ENCODE measurements around the gene KCNJ12. TPM values are rescaled to one million over a fixed set of nuclear protein-coding genes. Genes with fewer than 3 reads are reported as not detected.
"Not testable (repeated sequence)": the region's sequence is repeated elsewhere in the genome, so short reads cannot be mapped to it uniquely, and the experiment has no call there.

The KCNJ12 gene
- total RNA-seq = 1 to 10 TPM in 3 of 4 donors, under 1 TPM in 1; 0.84 to 2.4 (median 1.7) TPM

GRCh38 chr17:21376081-21376758, at the start of gene KCNJ12:
KCNJ12 (plus strand) TSS chr17:21376357; CDS start chr17:21415343, 38,986 bp downstream.
- Histone ChIP-seq H3K27me3 (peaks cover 0 to 44% of the 10 kb centered on the region in 2 donors), H3K27ac (peak within 1 kb of the TSS in 1 of 4 donors; percentile 56), H3K9me3 (no peaks in the 10 kb centered on the region), H3K36me3 (no peaks in the 10 kb centered on the region), H3K4me1 (peaks cover 0 to 34% (median 15%) of the 10 kb centered on the region in 4 donors), H3K4me3 (peak within 1 kb of the TSS; percentile 20 to 55 (median 36))
- TF ChIP-seq EP300 (IDR thresholded peaks at IDR 0.05) = no peak
- TF ChIP-seq CTCF (IDR thresholded peaks at IDR 0.05) = no peak
- TF ChIP-seq POLR2A (IDR thresholded peaks at IDR 0.05) = no peak
- DNase-seq (ENCODE audit: low spot score in 2 of 2) = no peak
- 1 to 5% methylated on average over 8 to 49 of the region's 82 CpGs for WGBS, 2 donors

- H3K4me1 ChIP-seq; H3K27me3 ChIP-seq; DNase-seq (ENCODE audit: low spot score in 2 of 2); H3K27ac ChIP-seq; H3K4me3 ChIP-seq; H3K36me3 ChIP-seq: not testable (repeated sequence)
- peaks cover 0 to 16% (median 0%) of the 10 kb centered on the region in 4 donors for H3K9me3 ChIP-seq
- WGBS, 2 donors = 77 to 88% methylated on average over 1 of the region's 1 CpG
Observed at GRCh38 chr17:21327921-21328320, 48.2 kb upstream of the KCNJ12 start.

GRCh38 chr17:21328778-21329177, 47.4 kb upstream of the KCNJ12 start:
- H3K4me1 ChIP-seq; H3K27ac ChIP-seq; H3K27me3 ChIP-seq; DNase-seq (ENCODE audit: low spot score in 2 of 2); H3K36me3 ChIP-seq; H3K4me3 ChIP-seq: not testable (repeated sequence)
- 68 to 73% methylated on average over 2 of the region's 2 CpGs for WGBS, 2 donors
- peaks cover 0 to 16% (median 0%) of the 10 kb centered on the region in 4 donors for H3K9me3 ChIP-seq

- 77 to 83% methylated on average over 9 of the region's 9 CpGs for WGBS, 2 donors
- no peak for DNase-seq (ENCODE audit: low spot score in 2 of 2)
Observed at GRCh38 chr17:21330436-21331160, 45.6 kb upstream of the KCNJ12 start.

GRCh38 chr17:21336541-21337294, 39.4 kb upstream of the KCNJ12 start:
- DNase-seq (ENCODE audit: low spot score in 2 of 2); H3K4me1 ChIP-seq; H3K36me3 ChIP-seq; H3K27me3 ChIP-seq; H3K9me3 ChIP-seq; H3K27ac ChIP-seq; H3K4me3 ChIP-seq: not testable (repeated sequence)
- 76 to 77% methylated on average over 4 of the region's 4 CpGs for WGBS, 2 donors

More at GRCh38 chr17:21330436-21331160, 45.6 kb upstream of the KCNJ12 start:
- peaks cover 0 to 16% (median 0%) of the 10 kb centered on the region in 4 donors for H3K9me3 ChIP-seq
- no peaks in the 10 kb centered on the region for H3K27me3 ChIP-seq
- no peak for TF ChIP-seq CTCF (IDR thresholded peaks at IDR 0.05)
- TF ChIP-seq EP300 (IDR thresholded peaks at IDR 0.05) = no peak
- TF ChIP-seq POLR2A (IDR thresholded peaks at IDR 0.05) = no peak
- H3K4me1 ChIP-seq = no peaks in the 10 kb centered on the region
- H3K4me3 ChIP-seq = no peak overlapping the region
- no peak overlapping the region for H3K27ac ChIP-seq
- H3K36me3 ChIP-seq = no peaks in the 10 kb centered on the region

- not testable (repeated sequence) for H3K9me3 ChIP-seq; H3K4me1 ChIP-seq; DNase-seq (ENCODE audit: low spot score in 2 of 2); H3K36me3 ChIP-seq; H3K27me3 ChIP-seq; H3K4me3 ChIP-seq; H3K27ac ChIP-seq
- WGBS, 2 donors = 73% methylated on average over 8 of the region's 8 CpGs
Observed at GRCh38 chr17:21337981-21338625, 38.1 kb upstream of the KCNJ12 start.
